Measurements from ENCODE around the gene COL13A1.

DNA sequence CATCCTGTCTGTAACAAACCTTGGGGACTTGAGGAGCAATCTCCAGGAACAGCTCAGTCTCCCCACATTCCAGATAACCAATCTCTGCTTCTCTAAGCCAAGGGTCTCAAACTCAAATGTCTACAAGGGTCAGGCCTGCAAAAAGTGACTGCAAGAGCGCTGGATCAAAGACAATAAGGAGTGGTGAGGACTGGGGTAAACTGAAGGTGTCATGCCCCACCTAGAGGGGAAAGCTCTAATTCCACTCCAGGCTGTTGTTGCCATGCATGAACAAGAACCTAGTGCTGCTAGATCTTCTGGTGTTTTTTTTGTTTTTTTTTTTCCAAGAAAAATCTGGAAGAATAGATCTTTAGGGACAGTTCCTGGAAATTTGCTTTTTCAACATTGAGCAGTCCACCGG, 133.1 kb downstream of the COL13A1 start:
- TF ChIP-seq RAD21 (IDR thresholded peaks at IDR 0.05) (no peak), TAF1 (conservative IDR thresholded peaks at IDR 0.05) (no peak), RXRA (IDR thresholded peaks at IDR 0.05) (no peak), SP1 (IDR thresholded peaks at IDR 0.05) (no peak), HNF4A (conservative IDR thresholded peaks at IDR 0.05) (no peak)
- TF ChIP-seq, protein P1, sequence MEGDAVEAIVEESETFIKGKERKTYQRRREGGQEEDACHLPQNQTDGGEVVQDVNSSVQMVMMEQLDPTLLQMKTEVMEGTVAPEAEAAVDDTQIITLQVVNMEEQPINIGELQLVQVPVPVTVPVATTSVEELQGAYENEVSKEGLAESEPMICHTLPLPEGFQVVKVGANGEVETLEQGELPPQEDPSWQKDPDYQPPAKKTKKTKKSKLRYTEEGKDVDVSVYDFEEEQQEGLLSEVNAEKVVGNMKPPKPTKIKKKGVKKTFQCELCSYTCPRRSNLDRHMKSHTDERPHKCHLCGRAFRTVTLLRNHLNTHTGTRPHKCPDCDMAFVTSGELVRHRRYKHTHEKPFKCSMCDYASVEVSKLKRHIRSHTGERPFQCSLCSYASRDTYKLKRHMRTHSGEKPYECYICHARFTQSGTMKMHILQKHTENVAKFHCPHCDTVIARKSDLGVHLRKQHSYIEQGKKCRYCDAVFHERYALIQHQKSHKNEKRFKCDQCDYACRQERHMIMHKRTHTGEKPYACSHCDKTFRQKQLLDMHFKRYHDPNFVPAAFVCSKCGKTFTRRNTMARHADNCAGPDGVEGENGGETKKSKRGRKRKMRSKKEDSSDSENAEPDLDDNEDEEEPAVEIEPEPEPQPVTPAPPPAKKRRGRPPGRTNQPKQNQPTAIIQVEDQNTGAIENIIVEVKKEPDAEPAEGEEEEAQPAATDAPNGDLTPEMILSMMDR (IDR thresholded peaks at IDR 0.05; ENCODE audit: low read depth, low read length, missing input control) = no peak
- TF ChIP-seq, protein P2, sequence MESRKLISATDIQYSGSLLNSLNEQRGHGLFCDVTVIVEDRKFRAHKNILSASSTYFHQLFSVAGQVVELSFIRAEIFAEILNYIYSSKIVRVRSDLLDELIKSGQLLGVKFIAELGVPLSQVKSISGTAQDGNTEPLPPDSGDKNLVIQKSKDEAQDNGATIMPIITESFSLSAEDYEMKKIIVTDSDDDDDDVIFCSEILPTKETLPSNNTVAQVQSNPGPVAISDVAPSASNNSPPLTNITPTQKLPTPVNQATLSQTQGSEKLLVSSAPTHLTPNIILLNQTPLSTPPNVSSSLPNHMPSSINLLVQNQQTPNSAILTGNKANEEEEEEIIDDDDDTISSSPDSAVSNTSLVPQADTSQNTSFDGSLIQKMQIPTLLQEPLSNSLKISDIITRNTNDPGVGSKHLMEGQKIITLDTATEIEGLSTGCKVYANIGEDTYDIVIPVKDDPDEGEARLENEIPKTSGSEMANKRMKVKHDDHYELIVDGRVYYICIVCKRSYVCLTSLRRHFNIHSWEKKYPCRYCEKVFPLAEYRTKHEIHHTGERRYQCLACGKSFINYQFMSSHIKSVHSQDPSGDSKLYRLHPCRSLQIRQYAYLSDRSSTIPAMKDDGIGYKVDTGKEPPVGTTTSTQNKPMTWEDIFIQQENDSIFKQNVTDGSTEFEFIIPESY (IDR thresholded peaks at IDR 0.05) = no peak
- TF ChIP-seq, protein P3, sequence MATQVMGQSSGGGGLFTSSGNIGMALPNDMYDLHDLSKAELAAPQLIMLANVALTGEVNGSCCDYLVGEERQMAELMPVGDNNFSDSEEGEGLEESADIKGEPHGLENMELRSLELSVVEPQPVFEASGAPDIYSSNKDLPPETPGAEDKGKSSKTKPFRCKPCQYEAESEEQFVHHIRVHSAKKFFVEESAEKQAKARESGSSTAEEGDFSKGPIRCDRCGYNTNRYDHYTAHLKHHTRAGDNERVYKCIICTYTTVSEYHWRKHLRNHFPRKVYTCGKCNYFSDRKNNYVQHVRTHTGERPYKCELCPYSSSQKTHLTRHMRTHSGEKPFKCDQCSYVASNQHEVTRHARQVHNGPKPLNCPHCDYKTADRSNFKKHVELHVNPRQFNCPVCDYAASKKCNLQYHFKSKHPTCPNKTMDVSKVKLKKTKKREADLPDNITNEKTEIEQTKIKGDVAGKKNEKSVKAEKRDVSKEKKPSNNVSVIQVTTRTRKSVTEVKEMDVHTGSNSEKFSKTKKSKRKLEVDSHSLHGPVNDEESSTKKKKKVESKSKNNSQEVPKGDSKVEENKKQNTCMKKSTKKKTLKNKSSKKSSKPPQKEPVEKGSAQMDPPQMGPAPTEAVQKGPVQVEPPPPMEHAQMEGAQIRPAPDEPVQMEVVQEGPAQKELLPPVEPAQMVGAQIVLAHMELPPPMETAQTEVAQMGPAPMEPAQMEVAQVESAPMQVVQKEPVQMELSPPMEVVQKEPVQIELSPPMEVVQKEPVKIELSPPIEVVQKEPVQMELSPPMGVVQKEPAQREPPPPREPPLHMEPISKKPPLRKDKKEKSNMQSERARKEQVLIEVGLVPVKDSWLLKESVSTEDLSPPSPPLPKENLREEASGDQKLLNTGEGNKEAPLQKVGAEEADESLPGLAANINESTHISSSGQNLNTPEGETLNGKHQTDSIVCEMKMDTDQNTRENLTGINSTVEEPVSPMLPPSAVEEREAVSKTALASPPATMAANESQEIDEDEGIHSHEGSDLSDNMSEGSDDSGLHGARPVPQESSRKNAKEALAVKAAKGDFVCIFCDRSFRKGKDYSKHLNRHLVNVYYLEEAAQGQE (IDR thresholded peaks at IDR 0.05) = no peak
- TF ChIP-seq, protein P4, sequence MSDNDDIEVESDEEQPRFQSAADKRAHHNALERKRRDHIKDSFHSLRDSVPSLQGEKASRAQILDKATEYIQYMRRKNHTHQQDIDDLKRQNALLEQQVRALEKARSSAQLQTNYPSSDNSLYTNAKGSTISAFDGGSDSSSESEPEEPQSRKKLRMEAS (IDR thresholded peaks at IDR 0.05) = no peak
